Measurements from ENCODE around the gene PSAPL1.

Gene PSAPL1

DNA sequence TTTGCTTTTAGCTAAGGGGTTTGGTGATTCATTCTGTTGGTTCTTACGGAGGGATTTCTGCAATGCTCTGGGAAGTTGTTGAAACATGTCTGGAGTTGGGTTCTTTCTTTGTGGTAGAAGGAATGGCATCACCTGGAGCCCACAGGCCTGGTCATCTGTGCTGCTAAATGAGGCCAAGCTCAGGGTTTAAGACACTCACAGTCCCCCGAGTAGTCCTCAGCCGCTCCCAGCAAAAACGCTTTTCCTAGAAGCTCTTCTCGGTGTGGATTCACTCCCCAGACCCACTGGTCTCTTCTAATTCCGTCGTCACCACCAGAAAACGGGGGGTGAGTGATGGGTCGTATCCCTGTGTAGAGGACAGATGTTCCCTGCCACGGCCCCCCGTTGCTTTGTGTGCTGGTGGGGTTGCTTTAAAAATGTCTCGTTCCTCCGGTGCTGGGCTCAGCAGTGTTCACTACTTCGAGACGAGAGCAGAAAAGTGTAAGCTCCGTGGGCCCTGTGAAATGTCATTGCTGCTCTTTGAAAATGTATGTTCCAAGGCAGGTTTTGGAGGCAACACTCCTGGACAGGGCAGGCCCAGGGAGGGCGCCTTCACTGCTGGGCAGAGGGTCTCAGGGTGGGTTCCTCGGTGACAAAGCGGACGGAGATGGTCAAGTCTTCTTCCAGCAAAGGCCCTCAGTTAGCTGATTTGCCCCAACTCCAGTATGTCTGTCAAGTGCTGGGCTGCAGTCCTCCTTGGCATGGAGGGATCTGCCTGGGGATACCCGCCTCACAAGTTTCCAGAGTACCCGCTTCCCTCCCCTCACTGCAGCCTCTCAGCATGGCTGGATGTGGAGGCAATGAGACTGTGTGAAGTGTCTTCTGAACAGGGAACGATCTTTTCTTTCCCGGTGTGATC, 37.3 kb downstream of the PSAPL1 start:
- Histone ChIP-seq H3K27ac (no peak overlapping the region), H3K4me3 (no peak overlapping the region)
- no peak for DNase-seq (ENCODE audit: low spot score)
- TF ChIP-seq, protein P1, sequence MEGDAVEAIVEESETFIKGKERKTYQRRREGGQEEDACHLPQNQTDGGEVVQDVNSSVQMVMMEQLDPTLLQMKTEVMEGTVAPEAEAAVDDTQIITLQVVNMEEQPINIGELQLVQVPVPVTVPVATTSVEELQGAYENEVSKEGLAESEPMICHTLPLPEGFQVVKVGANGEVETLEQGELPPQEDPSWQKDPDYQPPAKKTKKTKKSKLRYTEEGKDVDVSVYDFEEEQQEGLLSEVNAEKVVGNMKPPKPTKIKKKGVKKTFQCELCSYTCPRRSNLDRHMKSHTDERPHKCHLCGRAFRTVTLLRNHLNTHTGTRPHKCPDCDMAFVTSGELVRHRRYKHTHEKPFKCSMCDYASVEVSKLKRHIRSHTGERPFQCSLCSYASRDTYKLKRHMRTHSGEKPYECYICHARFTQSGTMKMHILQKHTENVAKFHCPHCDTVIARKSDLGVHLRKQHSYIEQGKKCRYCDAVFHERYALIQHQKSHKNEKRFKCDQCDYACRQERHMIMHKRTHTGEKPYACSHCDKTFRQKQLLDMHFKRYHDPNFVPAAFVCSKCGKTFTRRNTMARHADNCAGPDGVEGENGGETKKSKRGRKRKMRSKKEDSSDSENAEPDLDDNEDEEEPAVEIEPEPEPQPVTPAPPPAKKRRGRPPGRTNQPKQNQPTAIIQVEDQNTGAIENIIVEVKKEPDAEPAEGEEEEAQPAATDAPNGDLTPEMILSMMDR (IDR thresholded peaks at IDR 0.05), result no peak

GRCh38 chr4:7396186-7396910, 38.4 kb downstream of the PSAPL1 start:
- TF ChIP-seq, protein P1 (IDR thresholded peaks at IDR 0.05), result no peak
- H3K27ac ChIP-seq, result no peak overlapping the region
- no peak overlapping the region for H3K4me3 ChIP-seq
- peak; percentile 58 for DNase-seq (ENCODE audit: low spot score)

DNA sequence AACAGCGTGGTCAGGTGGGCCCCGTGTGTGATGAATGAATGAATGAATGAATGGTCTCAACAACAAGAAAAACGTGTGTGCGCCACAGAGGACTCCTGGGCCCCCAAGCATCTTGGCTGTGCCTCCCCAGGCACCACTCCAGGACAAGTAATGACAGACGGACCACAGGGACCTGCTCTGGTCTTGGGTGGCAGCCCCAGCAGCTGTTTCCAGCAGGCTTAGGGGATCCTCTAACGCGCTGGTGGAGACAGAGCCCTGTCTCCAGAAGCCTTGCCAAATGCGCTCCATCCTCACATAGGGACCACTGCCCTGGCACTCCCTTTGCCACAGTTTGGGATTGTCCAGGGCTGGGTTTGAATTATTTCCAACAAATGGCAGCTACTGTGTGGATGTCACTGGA, 39.1 kb downstream of the PSAPL1 start:
- Histone ChIP-seq H3K27ac (no peak overlapping the region), H3K4me3 (no peak overlapping the region)
- TF ChIP-seq, protein P1 (IDR thresholded peaks at IDR 0.05), result no peak
- no peak for DNase-seq (ENCODE audit: low spot score)

DNA sequence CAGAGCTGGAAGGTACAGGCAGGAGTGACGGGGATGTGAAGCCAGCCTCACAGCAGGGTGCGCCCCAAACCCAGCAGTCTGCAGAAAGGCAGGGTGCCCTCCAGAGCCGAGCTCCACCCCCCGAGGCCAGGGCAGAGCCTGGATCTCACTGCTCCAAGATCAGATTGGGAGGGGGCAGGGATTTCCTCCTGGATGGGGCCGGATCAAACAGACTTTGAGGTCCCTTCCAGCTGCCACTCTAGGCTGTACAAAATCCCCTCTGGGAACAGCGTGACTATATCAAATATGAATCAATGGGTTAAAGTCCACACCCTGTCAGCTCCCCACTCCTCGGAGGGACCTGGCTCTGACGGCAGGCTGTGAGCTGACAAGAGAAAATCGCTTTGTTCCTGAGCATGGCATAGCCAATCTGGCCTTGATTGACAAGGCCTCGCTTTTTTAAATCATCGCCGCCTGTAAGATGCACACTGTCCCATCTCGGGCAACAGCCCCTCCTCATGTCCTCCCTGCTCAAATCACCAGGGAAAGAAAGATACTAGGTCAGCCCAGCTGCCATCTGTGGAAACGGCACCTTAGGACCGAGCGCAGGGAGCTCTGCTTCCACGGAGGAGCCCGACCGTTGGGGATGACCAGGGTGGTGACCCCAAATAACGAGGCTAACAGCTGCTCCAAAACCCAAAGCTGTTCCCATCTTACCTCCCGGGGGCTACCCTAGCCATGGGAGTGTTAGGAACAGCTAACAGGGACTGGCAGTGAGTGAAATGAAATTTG, 39.9 kb downstream of the PSAPL1 start:
- no peak overlapping the region for H3K4me3 ChIP-seq
- TF ChIP-seq, protein P1 (IDR thresholded peaks at IDR 0.05), result no peak
- DNase-seq (ENCODE audit: low spot score), result peak; percentile 52
- H3K27ac ChIP-seq, result no peak overlapping the region

GRCh38 chr4:7393601-7394575, 40.8 kb downstream of the PSAPL1 start:
- DNase-seq (ENCODE audit: low spot score), result peak; percentile 57
- H3K27ac ChIP-seq, result no peak overlapping the region
- TF ChIP-seq, protein P1 (IDR thresholded peaks at IDR 0.05), result no peak
- no peak overlapping the region for H3K4me3 ChIP-seq
